ENCODE measurements around the gene NTSR1.

NTSR1 gene

DNA sequence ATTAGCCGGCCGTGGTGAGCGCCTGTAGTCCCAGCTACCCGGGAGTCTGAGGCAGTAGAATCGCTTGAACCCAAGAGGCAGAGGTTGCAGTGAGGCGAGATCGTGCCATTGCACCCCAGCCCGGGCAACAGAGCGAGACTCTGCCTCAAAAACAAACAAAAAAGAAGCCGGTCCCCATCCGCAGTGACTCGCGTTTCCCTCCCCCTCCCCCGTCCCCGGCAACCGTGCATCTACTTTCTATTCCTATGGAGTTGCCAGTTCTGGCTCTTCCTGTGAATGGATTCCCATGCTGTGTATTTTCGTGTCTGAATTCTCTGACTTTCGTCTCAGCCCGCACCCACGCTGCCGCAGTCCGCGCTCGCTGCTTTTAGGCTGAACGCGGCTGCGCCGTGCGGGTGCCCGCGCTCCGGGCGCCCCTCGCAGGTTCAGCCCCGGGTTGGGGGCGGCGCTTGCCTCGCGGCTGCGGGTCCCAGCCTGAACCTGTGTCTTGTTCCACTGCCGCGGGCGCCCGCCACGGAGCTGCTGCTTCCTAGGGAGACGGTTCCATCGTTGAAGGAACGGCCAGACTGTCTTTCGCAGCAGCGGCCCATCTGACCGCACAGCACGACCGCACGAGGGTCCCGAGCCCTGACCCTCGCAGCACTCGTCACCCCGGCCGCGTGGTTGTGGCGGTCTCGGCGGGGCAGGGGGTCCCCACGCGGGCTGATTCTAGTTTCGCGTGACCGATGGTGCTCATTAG, 86.6 kb downstream of the NTSR1 start:
- TF ChIP-seq, protein P1, sequence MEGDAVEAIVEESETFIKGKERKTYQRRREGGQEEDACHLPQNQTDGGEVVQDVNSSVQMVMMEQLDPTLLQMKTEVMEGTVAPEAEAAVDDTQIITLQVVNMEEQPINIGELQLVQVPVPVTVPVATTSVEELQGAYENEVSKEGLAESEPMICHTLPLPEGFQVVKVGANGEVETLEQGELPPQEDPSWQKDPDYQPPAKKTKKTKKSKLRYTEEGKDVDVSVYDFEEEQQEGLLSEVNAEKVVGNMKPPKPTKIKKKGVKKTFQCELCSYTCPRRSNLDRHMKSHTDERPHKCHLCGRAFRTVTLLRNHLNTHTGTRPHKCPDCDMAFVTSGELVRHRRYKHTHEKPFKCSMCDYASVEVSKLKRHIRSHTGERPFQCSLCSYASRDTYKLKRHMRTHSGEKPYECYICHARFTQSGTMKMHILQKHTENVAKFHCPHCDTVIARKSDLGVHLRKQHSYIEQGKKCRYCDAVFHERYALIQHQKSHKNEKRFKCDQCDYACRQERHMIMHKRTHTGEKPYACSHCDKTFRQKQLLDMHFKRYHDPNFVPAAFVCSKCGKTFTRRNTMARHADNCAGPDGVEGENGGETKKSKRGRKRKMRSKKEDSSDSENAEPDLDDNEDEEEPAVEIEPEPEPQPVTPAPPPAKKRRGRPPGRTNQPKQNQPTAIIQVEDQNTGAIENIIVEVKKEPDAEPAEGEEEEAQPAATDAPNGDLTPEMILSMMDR (IDR thresholded peaks at IDR 0.05): no peak

DNA sequence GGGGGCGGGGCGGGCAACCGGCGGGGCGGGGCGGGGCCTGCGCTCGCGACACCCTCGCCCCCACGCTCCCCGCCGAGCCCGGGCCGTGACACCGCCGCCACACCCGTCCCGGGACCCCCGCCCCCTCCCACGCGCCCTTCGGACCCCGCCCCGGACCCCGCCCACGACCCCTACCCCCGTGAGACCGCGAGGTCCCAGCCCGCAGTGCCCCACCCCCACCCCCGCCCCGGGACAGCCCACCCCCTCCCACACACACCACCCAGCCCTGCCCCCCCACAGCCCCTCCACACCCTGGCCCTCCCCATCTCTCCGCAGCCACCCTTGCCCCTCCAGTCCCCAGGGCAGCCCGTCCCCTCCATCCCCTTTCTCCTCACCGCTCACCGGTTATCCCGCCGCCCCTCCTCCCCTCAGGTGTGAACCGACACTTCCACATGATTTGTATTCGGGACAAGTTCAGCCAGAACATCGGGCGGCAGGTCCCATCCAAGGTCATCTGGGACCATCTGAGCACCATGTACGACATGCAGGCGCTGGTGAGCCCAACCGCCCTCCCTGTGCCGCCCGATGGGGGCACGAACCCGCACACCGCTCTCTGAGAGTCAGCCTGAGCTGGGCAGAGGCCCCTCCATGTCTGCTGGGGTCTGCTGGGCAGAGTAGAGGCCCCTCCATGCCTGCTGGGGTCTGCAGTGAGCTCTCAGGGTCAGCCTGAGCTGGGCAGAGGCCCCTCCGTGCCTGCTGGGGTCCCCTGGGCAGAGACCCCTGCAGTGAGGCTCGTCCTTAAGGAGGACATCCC, 88.3 kb downstream of the NTSR1 start:
- TF ChIP-seq, protein P1 (IDR thresholded peaks at IDR 0.05): no peak

DNA sequence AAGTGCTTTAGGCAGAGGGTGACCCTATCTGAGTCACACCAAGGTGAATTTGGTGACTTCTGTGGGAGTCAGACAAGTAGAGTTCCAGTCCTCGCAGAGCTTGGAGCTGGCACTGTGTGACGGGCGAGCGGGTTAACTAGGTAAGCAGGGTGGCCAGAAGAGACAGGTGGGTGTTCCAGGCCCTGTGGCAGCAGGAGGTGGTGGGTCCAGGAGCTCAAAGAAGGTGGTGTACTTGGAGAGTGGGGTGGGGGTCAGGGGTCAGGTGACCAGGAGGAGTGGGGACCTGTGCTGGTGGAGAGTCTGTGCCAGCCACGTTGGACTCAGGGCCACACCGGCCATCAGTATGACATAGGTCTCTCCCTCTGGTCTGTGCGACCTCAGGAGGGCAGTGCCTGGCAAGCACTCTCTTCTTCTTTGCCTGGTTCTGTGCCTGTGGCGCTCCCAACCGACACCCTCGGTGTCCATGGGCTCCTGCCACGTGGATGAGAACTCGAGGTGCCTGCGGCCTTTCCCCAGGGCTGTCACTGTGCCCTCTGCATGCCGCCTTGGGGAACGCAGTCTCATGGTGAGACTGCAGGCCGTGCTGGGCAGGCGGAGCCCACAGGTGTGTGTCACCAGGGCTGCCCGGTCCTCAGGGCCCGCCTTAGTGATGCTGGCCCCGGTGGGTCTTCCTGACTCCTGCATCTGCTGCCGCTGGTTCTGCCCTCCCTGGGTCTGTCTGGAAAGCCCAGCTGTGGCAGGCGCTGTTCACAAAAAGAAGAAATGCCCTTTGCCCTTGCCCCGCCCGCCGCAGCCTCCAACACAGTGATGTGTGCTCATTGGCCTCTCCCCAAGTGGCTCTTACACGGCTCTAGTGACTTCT, 89.3 kb downstream of the NTSR1 start:
- TF ChIP-seq, protein P1 (IDR thresholded peaks at IDR 0.05): no peak

DNA sequence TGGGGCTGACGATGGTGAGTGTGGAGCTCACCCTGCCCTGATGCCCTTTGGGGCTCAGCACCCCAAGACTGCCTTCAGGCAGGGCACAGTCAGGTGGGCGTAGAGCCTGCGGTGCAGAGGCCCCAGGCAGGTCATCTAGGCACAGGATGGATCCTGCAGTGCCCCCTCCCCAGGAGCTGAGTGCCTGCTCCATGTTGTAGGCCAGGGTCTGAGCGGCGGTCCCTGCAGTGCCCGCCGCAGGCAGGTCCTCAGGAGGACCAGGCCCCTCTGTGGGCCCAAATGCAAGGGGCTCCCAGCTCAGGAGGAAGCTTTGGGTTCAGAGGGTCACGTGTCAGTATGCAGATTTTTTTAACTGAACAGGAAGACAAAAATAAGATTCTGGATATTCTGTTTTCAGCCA, 90.4 kb downstream of the NTSR1 start:
- TF ChIP-seq, protein P1 (IDR thresholded peaks at IDR 0.05): no peak

DNA sequence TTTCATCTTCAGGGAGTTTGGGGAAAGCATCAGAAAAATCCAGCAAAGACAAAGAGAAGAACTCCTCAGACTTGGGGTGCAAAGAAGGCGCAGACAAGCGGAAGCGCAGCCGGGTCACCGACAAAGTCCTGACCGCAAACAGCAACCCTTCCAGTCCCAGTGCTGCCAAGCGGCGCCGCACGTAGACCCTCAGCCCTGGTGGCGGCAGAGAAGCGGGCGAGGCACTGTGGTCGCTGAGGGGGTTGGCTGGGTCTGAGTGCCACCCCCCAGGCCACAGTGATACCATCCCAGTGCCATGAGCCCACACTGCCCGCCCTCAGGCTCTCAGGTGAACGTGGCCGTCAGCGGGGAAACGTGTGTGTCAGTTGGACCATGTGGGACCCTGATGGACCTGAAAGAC, 90.8 kb downstream of the NTSR1 start:
- TF ChIP-seq, protein P1 (IDR thresholded peaks at IDR 0.05): no peak

DNA sequence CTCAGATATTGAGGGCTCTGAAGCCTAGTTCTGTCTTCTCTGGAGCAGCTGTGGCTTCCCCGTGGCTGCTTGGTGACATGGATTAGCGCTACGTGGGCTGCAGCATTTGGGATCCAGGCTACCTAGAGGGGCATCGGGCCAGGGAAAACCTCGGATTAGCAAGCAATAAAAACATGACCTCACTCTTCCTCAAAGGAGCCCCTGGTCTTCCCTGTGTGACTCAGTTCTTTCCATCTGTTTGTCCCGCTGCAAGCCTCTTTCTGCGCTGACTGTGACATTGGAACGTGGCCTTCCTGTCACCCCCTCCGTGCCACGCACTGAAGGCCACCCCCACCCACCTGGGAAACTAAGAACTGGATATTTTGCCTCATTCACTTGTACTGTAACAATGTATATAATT, 91.2 kb downstream of the NTSR1 start:
- TF ChIP-seq, protein P1 (IDR thresholded peaks at IDR 0.05): no peak
